Effector CD4-positive, alpha-beta T cell (primary cell): ENCODE measurements around the gene GPR18.
"Not testable (repeated sequence)": the region's sequence is repeated elsewhere in the genome, so short reads cannot be mapped to it uniquely, and the experiment has no call there.

ENCODE experiments used
- DNase-seq: peaks from one replicate; pipeline ENCODE4 v3.0.0-alpha.2; 2020

Gene GPR18

GRCh38 chr13:99265821-99266426 is 7.7 kb upstream of the GPR18 start:
- no peak for DNase-seq

GRCh38 chr13:99265162-99265800 is 7.1 kb upstream of the GPR18 start:
- no peak for DNase-seq

GRCh38 chr13:99264051-99264450 is 5.9 kb upstream of the GPR18 start:
- no peak for DNase-seq

- DNase-seq = no peak
Observed at GRCh38 chr13:99263126-99263785, 5.1 kb upstream of the GPR18 start.

DNA sequence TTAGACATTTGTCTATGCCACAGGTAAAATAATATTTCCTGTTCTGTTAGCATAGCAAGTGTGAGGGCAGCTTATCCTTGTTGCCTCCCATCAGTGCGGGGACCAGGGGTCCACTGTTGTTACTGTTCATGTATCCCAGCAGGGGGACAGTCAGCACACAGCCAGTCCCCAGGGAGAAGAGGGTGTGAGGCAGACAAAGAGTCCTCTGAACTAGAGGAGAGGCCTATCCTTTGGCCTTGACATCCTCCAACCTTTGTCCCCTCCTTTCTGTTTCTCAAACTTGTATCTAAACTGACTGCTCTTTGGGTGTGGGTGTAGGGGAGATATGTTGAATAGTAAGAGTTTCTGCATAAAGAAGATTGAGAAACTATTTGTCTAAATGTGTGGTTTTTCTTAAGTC is 2.9 kb upstream of the GPR18 start:
- DNase-seq = no peak

- no peak for DNase-seq
Observed at GRCh38 chr13:99260216-99260615, 2.0 kb upstream of the GPR18 start.

DNA sequence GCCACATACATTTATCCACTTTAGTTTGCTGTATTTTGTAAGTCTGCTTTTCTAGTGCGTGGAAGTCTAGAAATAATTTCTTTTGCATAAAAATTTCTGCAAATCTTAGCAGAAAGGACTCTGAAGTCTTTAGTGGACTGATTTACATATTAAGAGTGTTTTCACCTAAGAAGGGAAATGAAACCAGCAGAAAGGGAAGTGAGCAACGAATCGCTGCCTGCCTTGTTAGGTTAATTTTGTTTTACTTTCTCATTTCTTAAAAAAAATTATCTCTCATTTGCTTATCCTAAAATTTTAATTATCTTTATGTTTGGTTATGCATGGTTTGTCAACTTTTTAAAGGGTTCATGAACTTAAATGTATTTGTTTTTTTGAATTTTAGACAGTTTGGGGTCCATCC is 767 bp upstream of the GPR18 start:
- no peak for DNase-seq

DNA sequence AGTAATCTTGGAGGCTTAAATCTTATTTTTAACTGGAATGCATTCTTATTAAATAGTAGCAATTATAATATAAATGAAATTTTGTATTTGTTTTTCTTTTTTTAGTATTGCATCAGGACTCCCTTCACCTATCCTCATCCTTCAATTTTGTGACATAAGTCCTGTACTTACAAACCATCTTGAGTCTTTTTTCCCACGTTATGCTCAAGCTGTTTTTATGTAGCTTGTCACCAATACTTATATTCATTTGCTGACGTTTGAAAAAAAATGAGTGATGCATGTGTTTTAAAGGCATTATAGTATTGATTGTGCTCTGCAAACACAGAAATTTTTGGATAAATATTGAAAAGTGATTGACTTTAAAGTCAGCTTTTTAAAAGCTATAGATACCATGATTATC is 888 bp downstream of the GPR18 start:
- no peak for DNase-seq

DNA sequence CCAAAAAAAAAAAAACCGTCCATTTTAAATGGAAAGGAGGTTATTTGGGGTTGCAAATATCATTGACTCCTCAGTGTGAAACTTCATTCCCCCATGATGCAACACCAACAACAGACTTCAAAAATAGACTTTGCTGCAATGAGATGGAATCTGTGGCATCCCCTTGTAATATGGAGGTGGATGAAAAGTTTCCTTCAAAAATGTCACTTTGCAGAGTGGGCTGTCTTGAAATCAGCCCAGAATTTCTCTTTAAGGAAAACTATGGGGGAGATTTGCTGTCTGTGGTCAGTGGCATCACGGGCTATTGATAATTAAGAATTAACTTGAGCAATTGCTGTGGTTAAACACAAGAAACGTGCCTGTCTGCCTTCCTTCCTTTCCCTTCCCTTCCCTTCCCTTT is 1.5 kb downstream of the GPR18 start:
- DNase-seq = no peak

- no peak for DNase-seq
Observed at GRCh38 chr13:99256283-99256682, 1.9 kb downstream of the GPR18 start.

DNA sequence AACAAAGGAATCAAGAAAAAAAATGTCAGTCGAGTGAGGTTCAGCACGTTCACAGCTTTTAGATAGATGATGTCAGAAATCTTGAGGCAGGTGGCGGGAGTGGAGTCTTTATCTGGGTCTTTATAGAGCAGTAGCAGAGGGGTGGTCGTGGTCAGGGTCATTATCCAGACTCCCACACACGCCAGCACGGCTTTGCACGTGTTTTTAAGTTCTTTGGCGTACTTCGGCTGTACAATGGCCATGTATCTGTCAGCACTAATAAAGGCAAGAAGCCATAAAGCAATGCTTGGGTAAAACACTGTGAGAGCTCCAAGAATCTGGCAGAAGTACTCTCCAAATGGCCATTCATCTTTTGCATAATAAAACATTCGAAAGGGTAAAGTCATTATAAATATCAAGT is 2.9 kb downstream of the GPR18 start:
- no peak for DNase-seq

DNA sequence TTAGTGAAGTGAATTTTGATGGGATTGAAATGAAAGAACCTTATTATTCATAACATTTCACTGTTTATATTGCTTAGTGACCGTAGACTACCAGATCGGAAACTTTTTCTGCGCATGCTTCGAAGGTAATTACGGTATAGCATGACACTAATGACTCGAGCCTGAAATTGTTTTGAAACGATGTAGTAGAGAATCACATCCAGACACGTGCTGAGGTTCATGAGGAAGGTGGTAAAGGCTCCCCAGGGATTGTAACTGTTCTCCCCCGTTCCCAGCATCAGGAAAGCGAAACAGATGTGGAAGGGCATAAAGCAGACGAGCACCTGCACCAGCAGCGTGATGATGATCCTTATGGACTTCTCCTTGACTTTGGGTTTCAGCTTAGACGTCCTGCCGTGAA is 3.3 kb downstream of the GPR18 start:
- no peak for DNase-seq

DNA sequence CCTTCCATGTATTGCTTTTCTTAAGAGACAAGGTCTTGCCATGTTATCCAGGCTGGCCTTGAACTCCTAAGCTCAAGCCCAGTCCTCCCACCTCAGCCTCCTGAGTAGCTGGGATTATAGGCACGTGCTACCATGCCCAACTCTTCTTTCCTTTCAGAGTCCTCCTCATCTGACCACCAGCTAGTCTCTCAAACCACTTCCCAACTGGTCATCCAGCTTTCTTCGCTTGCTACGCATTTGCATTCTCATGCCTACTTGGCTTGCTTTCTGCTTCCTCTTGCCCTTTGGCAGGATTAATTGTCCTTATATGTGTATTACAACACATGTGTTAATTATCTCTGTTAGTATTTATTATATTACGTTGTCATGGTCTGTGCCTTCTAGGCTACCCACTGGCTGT is 6.3 kb downstream of the GPR18 start:
- no peak for DNase-seq

DNA sequence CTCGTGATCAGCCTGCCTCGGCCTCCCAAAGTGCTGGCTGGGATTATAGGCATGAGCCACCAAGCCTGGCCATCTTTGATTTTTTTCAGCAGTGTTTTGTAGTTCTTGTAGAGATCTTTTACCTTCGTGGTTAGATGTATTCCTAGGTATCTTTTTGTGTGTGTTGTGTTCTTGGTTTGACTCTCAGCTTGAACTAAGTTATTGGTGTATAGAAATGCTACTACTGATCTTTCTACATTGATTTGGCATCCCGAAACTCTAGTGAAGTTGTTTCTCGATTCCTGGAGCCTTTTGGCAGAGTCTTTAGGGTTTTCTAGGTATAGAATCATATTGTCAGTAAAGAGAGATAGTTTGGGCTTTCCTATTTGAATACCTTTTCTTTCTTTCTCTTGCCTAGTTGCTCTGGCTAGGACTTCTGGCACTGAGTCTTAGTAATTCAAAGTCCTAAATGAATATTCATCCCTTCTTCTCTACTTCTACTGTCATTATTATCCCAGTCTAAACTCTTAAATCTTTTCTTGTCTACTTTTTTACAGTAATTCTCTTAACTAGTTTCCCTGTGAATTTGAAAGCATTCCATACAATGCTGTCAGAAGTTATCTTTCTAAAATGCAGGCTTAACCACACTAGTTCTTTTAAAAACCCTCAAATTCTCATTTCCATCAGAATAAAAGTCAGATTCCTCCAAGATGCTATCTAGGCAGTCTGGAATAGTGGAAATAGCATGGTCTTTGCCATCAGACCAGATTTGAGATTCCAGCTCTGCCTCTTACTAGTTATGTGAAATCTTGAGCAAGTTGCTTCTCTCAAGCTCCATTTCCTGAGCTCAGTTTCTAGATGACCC is 7.0 kb downstream of the GPR18 start:
- no peak for DNase-seq

GRCh38 chr13:99249606-99250005 is 8.6 kb downstream of the GPR18 start:
- DNase-seq = not testable (repeated sequence)

- DNase-seq = not testable (repeated sequence)
Observed at GRCh38 chr13:99249178-99249577, 9.0 kb downstream of the GPR18 start.

- no peak for DNase-seq
Observed at GRCh38 chr13:99246100-99246499, 12.1 kb downstream of the GPR18 start.

DNA sequence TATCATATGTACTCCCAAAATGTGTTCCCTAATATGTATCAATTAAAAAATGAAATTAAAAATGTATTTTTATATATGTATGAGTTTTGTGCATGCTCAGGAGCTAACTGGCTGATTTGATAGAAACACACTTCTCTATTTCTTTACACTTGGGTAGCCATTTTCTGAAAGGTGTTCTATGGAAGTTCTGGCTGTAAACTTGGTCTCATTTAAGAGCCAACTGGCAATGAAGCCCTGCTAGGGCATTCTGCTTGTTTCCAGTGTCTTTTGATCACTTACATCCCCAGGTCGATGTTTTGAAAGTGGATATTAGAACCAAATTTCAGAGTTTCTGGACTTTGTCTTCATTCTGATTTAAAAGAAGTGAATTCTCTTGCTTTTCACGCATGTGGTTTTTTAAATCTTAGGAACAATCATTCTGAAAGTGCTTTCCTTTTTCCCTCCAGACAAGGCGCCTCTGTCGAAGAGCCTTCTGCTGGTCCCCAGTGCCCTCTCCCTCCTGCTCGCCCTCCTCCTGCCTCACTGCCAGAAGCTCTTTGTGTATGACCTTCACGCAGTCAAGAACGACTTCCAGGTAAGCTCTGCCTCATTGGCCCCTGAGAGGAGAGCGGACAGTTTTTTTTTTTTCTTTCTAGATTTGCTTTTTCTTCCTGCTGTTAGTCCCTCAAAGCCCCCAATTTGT is 20.1 kb downstream of the GPR18 start:
- DNase-seq = peak; percentile 16

DNA sequence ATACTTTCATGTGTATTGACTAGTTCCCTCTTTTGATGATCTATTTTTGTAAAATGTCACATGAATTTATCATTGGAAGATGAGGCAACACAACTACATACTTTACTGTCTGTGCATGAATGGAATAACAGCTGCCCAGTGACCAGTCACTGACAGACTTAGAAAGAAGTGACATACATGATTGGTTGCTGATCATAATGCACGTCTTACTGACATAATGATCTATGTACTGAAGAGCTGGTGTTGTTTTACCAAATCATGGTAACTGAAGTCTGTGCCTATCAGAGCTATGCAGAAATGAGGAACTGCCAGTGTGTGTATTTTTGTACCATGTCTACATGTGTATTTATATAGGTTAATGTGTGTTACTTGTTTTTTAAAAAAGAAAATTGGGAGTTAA is 26.5 kb downstream of the GPR18 start:
- DNase-seq = no peak

- DNase-seq = no peak
Observed at GRCh38 chr13:99230991-99231390, 27.2 kb downstream of the GPR18 start.

DNA sequence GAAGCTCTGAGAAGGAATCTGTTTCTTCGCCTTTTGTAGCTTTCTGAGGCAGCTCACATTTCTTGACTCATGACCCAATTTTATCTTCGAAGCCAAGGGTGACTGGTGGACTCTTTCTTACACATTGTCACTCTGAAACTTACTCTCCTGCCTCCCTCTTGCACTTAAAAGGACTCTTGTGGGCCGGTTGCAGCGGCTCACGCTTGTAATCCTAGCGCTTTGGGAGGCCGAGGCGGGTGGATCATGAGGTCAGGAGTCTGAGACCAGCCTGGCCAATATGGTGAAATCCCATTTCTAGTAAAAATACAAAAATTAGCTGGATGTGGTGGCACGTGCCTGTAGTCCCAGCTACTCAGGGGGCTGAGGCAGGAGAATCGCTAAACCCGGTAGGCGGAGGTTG is 27.6 kb downstream of the GPR18 start:
- not testable (repeated sequence) for DNase-seq

- DNase-seq = no peak
Observed at GRCh38 chr13:99228737-99229691, 29.2 kb downstream of the GPR18 start.
